ENCODE data around the gene WDR12. TPM values are rescaled to one million over a fixed set of nuclear protein-coding genes. Genes with fewer than 3 reads are reported as not detected.
"Not testable (repeated sequence)": the region's sequence is repeated elsewhere in the genome, so short reads cannot be mapped to it uniquely, and the experiment has no call there.

WDR12 gene
- total RNA-seq, 2 experiments from 2014 or later, result 131 to 134 TPM

- TF ChIP-seq, protein P1, sequence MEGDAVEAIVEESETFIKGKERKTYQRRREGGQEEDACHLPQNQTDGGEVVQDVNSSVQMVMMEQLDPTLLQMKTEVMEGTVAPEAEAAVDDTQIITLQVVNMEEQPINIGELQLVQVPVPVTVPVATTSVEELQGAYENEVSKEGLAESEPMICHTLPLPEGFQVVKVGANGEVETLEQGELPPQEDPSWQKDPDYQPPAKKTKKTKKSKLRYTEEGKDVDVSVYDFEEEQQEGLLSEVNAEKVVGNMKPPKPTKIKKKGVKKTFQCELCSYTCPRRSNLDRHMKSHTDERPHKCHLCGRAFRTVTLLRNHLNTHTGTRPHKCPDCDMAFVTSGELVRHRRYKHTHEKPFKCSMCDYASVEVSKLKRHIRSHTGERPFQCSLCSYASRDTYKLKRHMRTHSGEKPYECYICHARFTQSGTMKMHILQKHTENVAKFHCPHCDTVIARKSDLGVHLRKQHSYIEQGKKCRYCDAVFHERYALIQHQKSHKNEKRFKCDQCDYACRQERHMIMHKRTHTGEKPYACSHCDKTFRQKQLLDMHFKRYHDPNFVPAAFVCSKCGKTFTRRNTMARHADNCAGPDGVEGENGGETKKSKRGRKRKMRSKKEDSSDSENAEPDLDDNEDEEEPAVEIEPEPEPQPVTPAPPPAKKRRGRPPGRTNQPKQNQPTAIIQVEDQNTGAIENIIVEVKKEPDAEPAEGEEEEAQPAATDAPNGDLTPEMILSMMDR (IDR thresholded peaks at IDR 0.05), result no peak
- no peaks in the 10 kb centered on the region for H3K27me3 Mint-ChIP-seq
- no peak overlapping the region for H3K4me3 Mint-ChIP-seq
- H3K9me3 Mint-ChIP-seq, result no peaks in the 10 kb centered on the region
- ATAC-seq (no peak), DNase-seq (no peak)
- H3K36me3 Mint-ChIP-seq (ENCODE audit: low read depth), result peaks cover 19% of the 10 kb centered on the region
- CTCF ChIA-PET, result interaction anchor here (0.6 kb wide), 1 partner anchor 1278 kb away, joined by 3 read pairs; no protein-coding TSS in a partner anchor
- POLR2A ChIA-PET, result no interaction called here
- H3K27ac Mint-ChIP-seq, result no peak overlapping the region
- H3K4me1 Mint-ChIP-seq (ENCODE audit: low read depth), result no peaks in the 10 kb centered on the region
- intact Hi-C loops (cut with micrococcal nuclease), result no loop called here
Measured at GRCh38 chr2:202933958-202934357, 22.5 kb upstream of the WDR12 start.

GRCh38 chr2:202933139-202933510 is 21.7 kb upstream of the WDR12 start:
- Mint-ChIP-seq H3K27ac (no peak overlapping the region), H3K4me1 (ENCODE audit: low read depth) (no peaks in the 10 kb centered on the region), H3K27me3 (no peaks in the 10 kb centered on the region), H3K36me3 (ENCODE audit: low read depth) (peaks cover 18% of the 10 kb centered on the region), H3K9me3 (no peaks in the 10 kb centered on the region), H3K4me3 (no peak overlapping the region)
- DNase-seq, result no peak
- ChIA-PET CTCF (no interaction called here), POLR2A (no interaction called here)
- TF ChIP-seq, protein P1 (IDR thresholded peaks at IDR 0.05), result no peak
- ATAC-seq, result no peak
- intact Hi-C loops (cut with micrococcal nuclease), result no loop called here

GRCh38 chr2:202932425-202933138 is 21.1 kb upstream of the WDR12 start:
- Mint-ChIP-seq H3K4me1 (ENCODE audit: low read depth) (no peaks in the 10 kb centered on the region), H3K36me3 (ENCODE audit: low read depth) (peaks cover 18% of the 10 kb centered on the region), H3K27ac (no peak overlapping the region), H3K9me3 (no peaks in the 10 kb centered on the region), H3K4me3 (no peak overlapping the region), H3K27me3 (no peaks in the 10 kb centered on the region)
- DNase-seq (no peak), ATAC-seq (no peak)
- ChIA-PET POLR2A (interaction anchor here (0.6 kb wide), 1 partner anchor 547 kb away, joined by 3 read pairs; no protein-coding TSS in a partner anchor), CTCF (interaction anchor here (1.2 kb wide), 1 partner anchor 344 kb away, joined by 3 read pairs; no protein-coding TSS in a partner anchor)
- intact Hi-C loops (cut with micrococcal nuclease), result no loop called here
- TF ChIP-seq, protein P1 (IDR thresholded peaks at IDR 0.05), result no peak

- Mint-ChIP-seq H3K9me3 (no peaks in the 10 kb centered on the region), H3K4me3 (no peak overlapping the region), H3K36me3 (ENCODE audit: low read depth) (peaks cover 10% of the 10 kb centered on the region), H3K4me1 (ENCODE audit: low read depth) (no peaks in the 10 kb centered on the region), H3K27me3 (no peaks in the 10 kb centered on the region), H3K27ac (no peak overlapping the region)
- ATAC-seq (no peak), DNase-seq (no peak)
- ChIA-PET POLR2A (no interaction called here), CTCF (interaction anchor here (1.3 to 1.5 kb wide), 2 partner anchors 9 to 25 kb away, joined by 4 read pairs; no protein-coding TSS in a partner anchor)
- intact Hi-C loops (cut with micrococcal nuclease), result no loop called here
- TF ChIP-seq, protein P1 (IDR thresholded peaks at IDR 0.05), result no peak
Measured at GRCh38 chr2:202918860-202919259, 7.4 kb upstream of the WDR12 start.

- H3K27me3 Mint-ChIP-seq; intact Hi-C loops (cut with micrococcal nuclease); CTCF ChIA-PET; H3K9me3 Mint-ChIP-seq: not testable (repeated sequence)
- Mint-ChIP-seq H3K4me1 (ENCODE audit: low read depth) (peaks cover 32% of the 10 kb centered on the region), H3K27ac (peak overlapping the region; percentile 99), H3K4me3 (peak overlapping the region; percentile 85), H3K36me3 (ENCODE audit: low read depth) (peaks cover 18% of the 10 kb centered on the region)
- ATAC-seq (peak; percentile 66), DNase-seq (peak; percentile 11)
- POLR2A ChIA-PET, result interaction anchor here (0.7 to 1.4 kb wide), 5 partner anchors 11 to 1794 kb away, joined by 3 to 6 read pairs (median 3); partner anchors contain the start of gene CYP20A1
Measured at GRCh38 chr2:202912342-202913201, 1.1 kb upstream of the WDR12 start.
